Smooth muscle cell (in vitro differentiated cells): ENCODE results near the gene ARL4A. TPM values are rescaled to one million over a fixed set of nuclear protein-coding genes. Genes with fewer than 3 reads are reported as not detected.
A peak's percentile ranks its signal among the peaks of the same experiment; 100 is the strongest.
"Not testable (repeated sequence)": the region's sequence is repeated elsewhere in the genome, so short reads cannot be mapped to it uniquely, and the experiment has no call there.

ENCODE experiments used
- DNase-seq: peaks from one replicate; lab custom pipeline; 2025; ENCODE audit not compliant: unreplicated experiment; lab: John Stamatoyannopoulos, UW
- H2AFZ ChIP-seq: fragments of 200-600 bp; sonication (generic); 2 replicates; pipeline ENCODE4 v1.6.0; 2016; ENCODE audit warnings: antibody characterized with exemption, low read depth, mild to moderate bottlenecking
- H3F3A ChIP-seq: fragments of 200-600 bp; sonication (generic); 2 replicates; pipeline ENCODE4 v1.6.0; 2017; ENCODE audit warnings: antibody characterized with exemption, low read depth
- H3K27ac ChIP-seq: fragments of 200-600 bp; sonication (generic); 2 replicates; pipeline ENCODE4 v1.5.1; 2016; ENCODE audit warnings: low read depth, mild to moderate bottlenecking
- H3K27me3 ChIP-seq: fragments of 200-600 bp; sonication (generic); 2 replicates; pipeline ENCODE4 v1.6.1; 2016; ENCODE audit warnings: low read depth, mild to moderate bottlenecking
- H3K36me3 ChIP-seq: fragments of 200-600 bp; sonication (generic); 2 replicates; pipeline ENCODE4 v1.5.1; 2016; ENCODE audit warnings: low read depth
- H3K4me1 ChIP-seq: fragments of 200-600 bp; sonication (generic); 2 replicates; pipeline ENCODE4 v1.5.1; 2016; ENCODE audit warnings: low read depth
- H3K4me2 ChIP-seq: fragments of 200-600 bp; sonication (generic); 2 replicates; pipeline ENCODE4 v1.6.0; 2016; ENCODE audit warnings: mild to moderate bottlenecking
- H3K4me3 ChIP-seq: fragments of 200-600 bp; sonication (generic); 2 replicates; pipeline ENCODE4 v1.5.1; 2016; ENCODE audit warnings: mild to moderate bottlenecking
- H3K79me2 ChIP-seq: fragments of 200-600 bp; sonication (generic); 2 replicates; pipeline ENCODE4 v1.6.0; 2016; ENCODE audit warnings: low read depth, mild to moderate bottlenecking
- H3K9ac ChIP-seq: fragments of 200-600 bp; sonication (generic); 2 replicates; pipeline ENCODE4 v1.6.0; 2016; ENCODE audit warnings: low read depth
- H3K9me3 ChIP-seq: fragments of 200-600 bp; sonication (generic); replicated peaks from 2 replicates; pipeline ENCODE4 v1.5.1; 2016; ENCODE audit warnings: low read depth
- H4K20me1 ChIP-seq: fragments of 200-600 bp; sonication (generic); 2 replicates; pipeline ENCODE4 v1.6.0; 2016; ENCODE audit warnings: low read depth
- CTCF ChIP-seq: fragments of 200-600 bp; sonication (generic); IDR thresholded peaks from 2 replicates; pipeline ENCODE4 v1.5.1; 2017; ENCODE audit warnings: borderline replicate concordance, mild to moderate bottlenecking, antibody characterized with exemption; ENCODE audit not compliant: insufficient read depth, poor library complexity, severe bottlenecking
- WGBS: methylation state at CpG from one replicate; pipeline ENCODE4 v1.1.7; 2016; ENCODE audit warnings: low lambda C conversion rate; 5-methylcytosine and 5-hydroxymethylcytosine counted together
- polyA plus RNA-seq: library from polyadenylated mRNA; unstranded; fragments of >200 nt; fragmentation: Nextera tagmentation; extraction: Ambion mirVana; gene quantifications from 2 replicates; pipeline ENCODE4 v1.2.1, GENCODE V29; 2016
- total RNA-seq: library from RNA; depleted of rRNA; stranded (reverse); fragments of >200 nt; gene quantifications from 2 replicates; pipeline ENCODE4 v1.2.3, GENCODE V29; 2014

ARL4A gene
- total and polyA plus RNA-seq, 2 experiments from 2014 or later = 86.6 to 113 TPM

- no peak for DNase-seq
- no peaks in the 10 kb centered on the region for H4K20me1 ChIP-seq
- no peak overlapping the region for H3K9ac ChIP-seq
- peaks cover 6% of the 10 kb centered on the region for H3K4me1 ChIP-seq
- no peak overlapping the region for H3K4me2 ChIP-seq
- no peaks in the 10 kb centered on the region for H3K36me3 ChIP-seq
- no peak overlapping the region for H3K4me3 ChIP-seq
- no peaks in the 10 kb centered on the region for H3K9me3 ChIP-seq
- no peaks in the 10 kb centered on the region for H3K79me2 ChIP-seq
- peak overlapping the region; percentile 35 for H2AFZ ChIP-seq
- H3K27ac ChIP-seq = peak overlapping the region; percentile 90
- H3F3A ChIP-seq = peaks cover 4% of the 10 kb centered on the region
- 97% methylated on average over 2 of the region's 2 CpGs for WGBS
- no peak for TF ChIP-seq CTCF
- H3K27me3 ChIP-seq = no peaks in the 10 kb centered on the region
Observed at GRCh38 chr7:12650080-12650479, 37.4 kb upstream of the ARL4A start.

- no peak overlapping the region for H3K4me3 ChIP-seq
- WGBS = 87% methylated on average over 3 of the region's 3 CpGs
- H3K4me1 ChIP-seq = no peaks in the 10 kb centered on the region
- H3K9ac ChIP-seq = no peak overlapping the region
- no peaks in the 10 kb centered on the region for H3K79me2 ChIP-seq
- no peak overlapping the region for H2AFZ ChIP-seq
- no peak overlapping the region for H3K4me2 ChIP-seq
- DNase-seq = no peak
- TF ChIP-seq CTCF = no peak
- H3K27me3 ChIP-seq = no peaks in the 10 kb centered on the region
- H4K20me1 ChIP-seq = no peaks in the 10 kb centered on the region
- H3K36me3 ChIP-seq = no peaks in the 10 kb centered on the region
- H3K27ac ChIP-seq = no peak overlapping the region
- no peaks in the 10 kb centered on the region for H3K9me3 ChIP-seq
- H3F3A ChIP-seq = no peaks in the 10 kb centered on the region
Observed at GRCh38 chr7:12653110-12653509, 34.3 kb upstream of the ARL4A start.

- H3K27me3 ChIP-seq = no peaks in the 10 kb centered on the region
- 98% methylated on average over 2 of the region's 2 CpGs for WGBS
- H3K9me3 ChIP-seq = no peaks in the 10 kb centered on the region
- no peak for DNase-seq
- no peaks in the 10 kb centered on the region for H3K36me3 ChIP-seq
- H3F3A ChIP-seq = no peaks in the 10 kb centered on the region
- H3K4me1 ChIP-seq = no peaks in the 10 kb centered on the region
- no peak for TF ChIP-seq CTCF
- no peak overlapping the region for H3K4me2 ChIP-seq
- no peak overlapping the region for H3K4me3 ChIP-seq
- H3K79me2 ChIP-seq = no peaks in the 10 kb centered on the region
- no peak overlapping the region for H3K27ac ChIP-seq
- no peak overlapping the region for H2AFZ ChIP-seq
- no peaks in the 10 kb centered on the region for H4K20me1 ChIP-seq
- no peak overlapping the region for H3K9ac ChIP-seq
Observed at GRCh38 chr7:12653518-12653917, 33.9 kb upstream of the ARL4A start.

- DNase-seq = no peak
- H3K4me1 ChIP-seq = no peaks in the 10 kb centered on the region
- H3K27ac ChIP-seq = no peak overlapping the region
- H3K79me2 ChIP-seq = no peaks in the 10 kb centered on the region
- no peaks in the 10 kb centered on the region for H3K9me3 ChIP-seq
- H2AFZ ChIP-seq = no peak overlapping the region
- H3K4me3 ChIP-seq = no peak overlapping the region
- no peaks in the 10 kb centered on the region for H3F3A ChIP-seq
- no peaks in the 10 kb centered on the region for H3K36me3 ChIP-seq
- H3K4me2 ChIP-seq = no peak overlapping the region
- no peaks in the 10 kb centered on the region for H4K20me1 ChIP-seq
- no peak overlapping the region for H3K9ac ChIP-seq
- 95% methylated on average over 2 of the region's 2 CpGs for WGBS
- TF ChIP-seq CTCF = no peak
- H3K27me3 ChIP-seq = no peaks in the 10 kb centered on the region
Observed at GRCh38 chr7:12655161-12655560, 32.3 kb upstream of the ARL4A start.

GRCh38 chr7:12660423-12660822, 27.0 kb upstream of the ARL4A start:
- H4K20me1 ChIP-seq, H3K79me2 ChIP-seq, H3K27me3 ChIP-seq, DNase-seq, H3K36me3 ChIP-seq, H3K4me3 ChIP-seq, H3K4me2 ChIP-seq, H3K4me1 ChIP-seq, H3K9me3 ChIP-seq, H3F3A ChIP-seq: not testable (repeated sequence)
- 31% methylated on average over 8 of the region's 8 CpGs for WGBS
- Histone ChIP-seq H3K9ac (peak overlapping the region; percentile 62), H3K27ac (peak overlapping the region; percentile 81), H2AFZ (peak overlapping the region; percentile 41)

GRCh38 chr7:12660986-12661385, 26.4 kb upstream of the ARL4A start:
- H3K4me3 ChIP-seq, H3K36me3 ChIP-seq, H4K20me1 ChIP-seq, H3K79me2 ChIP-seq, DNase-seq, H3K9me3 ChIP-seq, H3K4me1 ChIP-seq, H2AFZ ChIP-seq, H3K4me2 ChIP-seq, H3F3A ChIP-seq, H3K27me3 ChIP-seq, H3K9ac ChIP-seq: not testable (repeated sequence)
- peak overlapping the region; percentile 81 for H3K27ac ChIP-seq
- 72% methylated on average over 3 of the region's 3 CpGs for WGBS
